ENCODE measurements around the gene UPF1.

UPF1 gene

GRCh38 chr19:18793144-18794028 is 38.4 kb upstream of the UPF1 start:
- TF ChIP-seq GATA3 (IDR thresholded peaks at IDR 0.05; ENCODE audit: low read depth, low read length): no peak
- no peak for TF ChIP-seq GATA2 (IDR thresholded peaks at IDR 0.05; ENCODE audit: low read depth, low read length)

DNA sequence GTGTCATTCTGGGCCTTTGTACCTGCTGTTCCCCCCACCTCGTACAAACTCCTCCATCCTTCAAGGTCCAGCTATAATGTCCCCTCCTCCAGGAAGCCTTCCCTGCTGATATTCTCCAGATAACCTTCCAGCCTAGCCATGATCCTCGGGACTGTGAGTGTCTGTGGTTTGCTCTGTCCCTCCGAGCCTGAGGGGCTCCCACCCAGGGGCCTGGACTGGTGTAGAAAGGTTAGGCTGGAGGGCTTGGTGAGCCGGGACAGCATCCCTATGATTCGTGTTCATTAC is 37.8 kb upstream of the UPF1 start:
- TF ChIP-seq GATA3 (IDR thresholded peaks at IDR 0.05; ENCODE audit: low read depth, low read length) (no peak), GATA2 (IDR thresholded peaks at IDR 0.05; ENCODE audit: low read depth, low read length) (no peak)

DNA sequence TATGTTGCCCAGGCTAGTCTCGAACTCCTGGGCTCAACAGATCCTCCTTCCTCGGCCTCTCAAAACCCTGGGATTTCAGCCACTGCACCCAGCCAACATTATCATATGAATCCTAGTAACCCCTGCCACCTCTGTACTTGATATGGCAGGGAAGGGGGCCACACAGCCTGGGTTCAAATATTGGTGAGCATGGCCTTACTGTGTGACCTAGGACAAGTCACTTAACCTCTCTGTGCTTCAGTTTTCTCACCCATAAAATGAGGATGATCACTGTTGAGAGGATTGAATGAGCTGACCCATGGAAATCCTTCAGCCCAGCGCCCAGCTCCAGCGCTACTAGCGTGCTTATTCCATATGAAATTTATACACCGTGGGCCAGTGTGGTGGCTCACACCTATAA is 37.1 kb upstream of the UPF1 start:
- TF ChIP-seq GATA3 (IDR thresholded peaks at IDR 0.05; ENCODE audit: low read depth, low read length) (no peak), GATA2 (IDR thresholded peaks at IDR 0.05; ENCODE audit: low read depth, low read length) (no peak)

DNA sequence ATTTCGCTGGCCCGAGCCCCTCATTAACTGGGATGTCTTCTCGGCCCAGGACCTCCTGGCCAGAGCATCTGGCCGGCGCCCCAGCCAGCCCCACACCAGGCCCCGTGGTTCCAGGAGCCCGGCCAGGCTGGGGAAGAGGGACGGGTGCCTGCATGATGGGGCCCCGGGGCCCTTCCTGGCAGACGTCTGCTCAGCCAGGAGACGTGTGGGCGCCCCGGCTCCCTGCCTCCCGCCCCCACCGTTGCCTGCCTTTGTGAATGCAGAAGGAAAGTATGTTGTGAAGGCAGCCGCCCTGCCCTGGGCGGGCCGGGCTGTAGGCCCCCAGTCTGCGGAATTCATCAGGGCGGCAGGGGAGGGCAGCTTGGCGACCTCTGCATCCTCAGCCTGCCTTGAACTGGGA is 36.2 kb upstream of the UPF1 start:
- TF ChIP-seq GATA3 (IDR thresholded peaks at IDR 0.05; ENCODE audit: low read depth, low read length): no peak
- no peak for TF ChIP-seq GATA2 (IDR thresholded peaks at IDR 0.05; ENCODE audit: low read depth, low read length)

DNA sequence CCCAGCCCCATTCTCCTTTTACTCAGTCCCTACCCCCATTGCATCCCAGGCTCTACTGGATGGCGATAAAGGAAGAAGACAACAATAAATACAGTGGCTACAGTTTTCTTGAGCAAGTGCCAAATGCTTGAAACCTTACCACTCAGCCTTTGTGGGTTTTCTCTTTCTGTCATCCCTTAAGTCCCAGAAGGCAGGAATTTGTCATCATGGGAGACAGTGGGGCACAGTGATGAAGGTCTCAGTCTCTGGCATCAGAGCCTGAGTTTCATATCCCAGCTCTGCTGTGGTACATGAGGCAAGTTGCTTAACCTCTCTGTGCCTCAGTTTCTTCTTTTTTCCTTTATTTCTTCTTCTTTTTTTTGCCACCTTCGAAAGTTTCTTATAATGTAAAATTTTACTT is 35.5 kb upstream of the UPF1 start:
- TF ChIP-seq GATA3 (IDR thresholded peaks at IDR 0.05; ENCODE audit: low read depth, low read length) (no peak), GATA2 (IDR thresholded peaks at IDR 0.05; ENCODE audit: low read depth, low read length) (no peak)

GRCh38 chr19:18798384-18799352 is 33.1 kb upstream of the UPF1 start:
- TF ChIP-seq GATA3 (IDR thresholded peaks at IDR 0.05; ENCODE audit: low read depth, low read length): no peak
- no peak for TF ChIP-seq GATA2 (IDR thresholded peaks at IDR 0.05; ENCODE audit: low read depth, low read length)

DNA sequence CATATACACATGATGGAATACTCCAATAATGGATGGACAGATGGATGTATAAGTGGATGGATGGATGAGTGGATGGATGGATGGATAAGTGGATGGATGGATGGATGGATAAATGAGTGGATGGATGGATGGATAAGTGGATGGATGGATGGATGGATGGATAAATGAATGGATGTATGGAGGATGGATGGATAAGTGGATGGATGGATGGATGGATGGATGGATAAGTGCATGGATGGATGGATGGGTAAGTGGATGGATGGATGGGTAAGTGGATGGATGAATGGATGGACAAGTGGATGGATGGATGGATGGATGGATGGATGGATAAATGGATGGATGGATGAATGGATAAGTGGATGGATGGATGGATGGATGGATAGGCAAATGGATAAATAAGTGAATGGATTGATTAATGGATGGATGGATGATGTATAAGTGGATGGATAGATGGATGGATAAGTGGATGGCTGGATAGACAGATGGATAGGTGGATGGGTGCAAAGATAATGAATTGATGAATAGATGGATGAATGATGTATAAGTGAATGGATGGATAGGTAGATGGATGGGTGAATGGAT is 32.3 kb upstream of the UPF1 start:
- no peak for TF ChIP-seq GATA2 (IDR thresholded peaks at IDR 0.05; ENCODE audit: low read depth, low read length)
- no peak for TF ChIP-seq GATA3 (IDR thresholded peaks at IDR 0.05; ENCODE audit: low read depth, low read length)

- no peak for TF ChIP-seq GATA3 (IDR thresholded peaks at IDR 0.05; ENCODE audit: low read depth, low read length)
- TF ChIP-seq GATA2 (IDR thresholded peaks at IDR 0.05; ENCODE audit: low read depth, low read length): no peak
Measured at GRCh38 chr19:18800079-18800478, 31.7 kb upstream of the UPF1 start.

- TF ChIP-seq GATA3 (IDR thresholded peaks at IDR 0.05; ENCODE audit: low read depth, low read length) (no peak), GATA2 (IDR thresholded peaks at IDR 0.05; ENCODE audit: low read depth, low read length) (no peak)
Measured at GRCh38 chr19:18800636-18801035, 31.1 kb upstream of the UPF1 start.

- TF ChIP-seq GATA2 (IDR thresholded peaks at IDR 0.05; ENCODE audit: low read depth, low read length) (no peak), GATA3 (IDR thresholded peaks at IDR 0.05; ENCODE audit: low read depth, low read length) (no peak)
Measured at GRCh38 chr19:18802354-18802753, 29.4 kb upstream of the UPF1 start.

- TF ChIP-seq GATA2 (IDR thresholded peaks at IDR 0.05; ENCODE audit: low read depth, low read length): no peak
- TF ChIP-seq GATA3 (IDR thresholded peaks at IDR 0.05; ENCODE audit: low read depth, low read length): no peak
Measured at GRCh38 chr19:18803550-18804138, 28.1 kb upstream of the UPF1 start.

DNA sequence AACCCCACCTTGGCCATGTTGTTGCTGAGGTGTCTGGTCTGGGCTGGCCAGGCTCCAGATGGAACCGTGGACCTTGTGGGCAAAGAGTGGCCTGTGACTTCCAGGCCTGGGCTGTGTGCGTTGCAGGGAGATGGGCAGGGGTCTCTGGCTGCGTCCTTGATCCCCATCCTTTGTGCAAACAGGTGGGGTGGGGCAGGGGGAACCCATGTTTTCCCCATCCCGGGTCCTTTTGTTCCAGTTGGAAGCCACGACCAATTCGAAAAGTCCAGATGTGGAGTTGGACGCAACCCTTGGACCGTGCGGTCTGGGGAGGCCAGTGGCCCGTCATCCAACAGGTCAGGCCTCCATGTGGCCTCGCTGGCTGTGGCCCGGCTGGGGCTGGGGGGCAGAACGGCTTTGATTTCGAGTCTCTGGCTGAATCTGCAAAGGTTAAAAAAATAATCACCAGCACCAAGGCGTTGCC is 27.6 kb upstream of the UPF1 start:
- no peak for TF ChIP-seq GATA3 (IDR thresholded peaks at IDR 0.05; ENCODE audit: low read depth, low read length)
- TF ChIP-seq GATA2 (IDR thresholded peaks at IDR 0.05; ENCODE audit: low read depth, low read length): no peak

DNA sequence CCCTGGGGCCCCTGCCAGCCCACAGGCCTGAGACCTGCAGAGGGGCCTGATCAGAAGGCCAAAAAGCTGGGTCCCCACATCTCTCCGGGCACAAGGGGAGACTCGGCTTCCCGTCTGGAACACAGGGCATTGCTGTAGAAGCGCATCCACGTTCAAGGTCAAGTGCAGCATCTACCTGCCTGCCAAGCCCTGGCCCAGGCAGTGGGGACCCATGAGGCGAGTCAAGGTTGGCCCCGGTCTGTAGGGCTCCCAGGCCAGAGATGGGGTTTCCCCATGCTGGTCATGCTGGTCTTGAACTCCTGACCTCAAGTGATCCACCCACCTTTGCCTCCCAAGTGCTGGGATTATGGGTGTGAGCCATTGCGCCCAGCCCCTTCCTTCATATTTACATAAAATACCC is 27.1 kb upstream of the UPF1 start:
- TF ChIP-seq GATA3 (IDR thresholded peaks at IDR 0.05; ENCODE audit: low read depth, low read length) (no peak), GATA2 (IDR thresholded peaks at IDR 0.05; ENCODE audit: low read depth, low read length) (no peak)

DNA sequence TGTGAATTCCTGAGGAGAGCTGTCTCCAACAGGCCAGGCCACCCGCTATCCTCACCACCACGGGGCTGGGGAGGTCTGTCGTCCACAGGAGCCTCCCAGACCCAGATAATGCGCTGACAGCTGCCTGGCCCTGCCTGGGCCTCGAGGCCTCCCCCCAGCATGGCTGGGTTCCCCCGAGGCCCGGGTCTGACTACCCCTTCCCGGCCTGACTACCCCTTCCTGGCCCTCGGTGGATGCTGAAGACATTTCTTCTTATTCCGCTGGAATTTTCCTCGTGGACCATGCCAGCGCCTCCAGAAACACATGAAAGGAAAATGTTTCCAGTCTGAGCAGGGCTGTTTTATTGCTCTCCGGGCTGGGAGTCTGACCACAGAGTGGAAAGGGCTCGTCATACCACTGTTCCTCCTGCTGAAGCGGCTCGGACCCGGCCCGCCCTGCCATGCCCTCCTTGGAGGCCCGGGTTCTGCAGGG is 23.9 kb upstream of the UPF1 start:
- TF ChIP-seq GATA2 (IDR thresholded peaks at IDR 0.05; ENCODE audit: low read depth, low read length): no peak
- no peak for TF ChIP-seq GATA3 (IDR thresholded peaks at IDR 0.05; ENCODE audit: low read depth, low read length)
